ENCODE results near the gene DGKA. TPM values are rescaled to one million over a fixed set of nuclear protein-coding genes. Genes with fewer than 3 reads are reported as not detected.

Gene DGKA
- total and polyA plus RNA-seq, 2 of the 13 experiments (the other 11 are each of a cell fraction or from before 2014, with no cell fraction given), result 2.4 to 5.4 TPM

DNA sequence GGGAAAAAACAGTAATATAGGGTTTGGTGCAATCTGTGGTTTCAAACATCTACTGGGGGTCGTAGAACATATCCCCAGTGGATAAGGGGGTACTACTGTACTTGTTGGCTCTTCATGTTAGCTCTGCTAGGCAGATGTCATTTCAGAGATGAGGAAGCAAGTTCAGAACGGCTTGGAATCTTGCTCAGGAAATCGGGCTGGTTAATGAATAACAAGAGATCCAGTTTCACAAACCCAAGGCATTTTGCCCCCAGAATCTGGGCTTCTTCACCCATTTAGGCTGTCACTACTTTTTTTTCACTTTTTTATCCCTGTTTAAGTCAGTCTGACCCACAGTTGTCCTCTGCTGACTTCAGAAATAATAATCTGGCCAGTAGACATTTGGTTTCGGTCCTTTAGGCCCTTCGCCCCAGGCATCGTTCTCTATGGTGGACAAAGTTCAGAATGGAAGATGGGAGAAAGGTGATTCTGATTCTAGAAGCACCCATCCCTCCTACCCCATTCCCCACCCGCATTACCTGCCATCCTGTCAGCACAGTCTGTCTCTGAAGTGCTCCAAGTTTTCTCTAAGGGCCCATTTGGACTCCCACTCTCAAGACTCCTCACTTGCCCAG lies 70.6 kb downstream of the DGKA start:
- FAIRE-seq, result peak; percentile 98
- peak; percentile 62 for DNase-seq (ENCODE audit: low spot score)
- Histone ChIP-seq H3K27ac (ENCODE audit: extremely low read length, insufficient read depth, low read length) (peak overlapping the region; percentile 53), H3K4me1 (ENCODE audit: insufficient read depth, low read length) (peaks cover 62% of the 10 kb centered on the region), H3K9ac (ENCODE audit: insufficient read depth, low read depth, low read length) (no peak overlapping the region; the same call in 1 of the 2 replicates), H3K79me2 (ENCODE audit: insufficient read depth, low read length) (peaks cover 20% of the 10 kb centered on the region), H3K4me3 (replicated peaks in 1 of 3; ENCODE audit: insufficient read depth in 1 of 3, low read depth in 2 of 3, low read length in 3 of 3) (peak overlapping the region in 1 of 3 experiments; percentile 30; a peak in 1 of 6 replicates), H4K20me1 (ENCODE audit: insufficient read depth, low read length) (no peaks in the 10 kb centered on the region), H3K27me3 (ENCODE audit: control insufficient read depth in 1 of 2, insufficient read depth in 2 of 2, low read length in 2 of 2) (peaks cover 0 to 3% of the 10 kb centered on the region in 2 experiments; a peak in 1 of 5 replicates), H3K4me2 (ENCODE audit: low read depth, low read length) (peak overlapping the region; percentile 65), H3K9me3 (ENCODE audit: low read length) (no peaks in the 10 kb centered on the region), H3K36me3 (replicated peaks in 1 of 2; ENCODE audit: control insufficient read depth in 1 of 2, insufficient read depth in 2 of 2, low read length in 2 of 2) (peaks cover 11 to 21% of the 10 kb centered on the region in 2 experiments; a peak in 4 of 5 replicates), H2AFZ (ENCODE audit: low read length) (no peak overlapping the region)
- intact Hi-C loops (cut with micrococcal nuclease; ENCODE audit: unreplicated experiment), result no loop called here
- BruUV-seq (replicated peaks), result no TSS peak
- ChIA-PET POLR2A (interaction anchor here (0.8 to 1.5 kb wide), 4 partner anchors 8 to 80 kb away, joined by 3 to 7 read pairs (median 4); no protein-coding TSS in a partner anchor), CTCF (ENCODE audit: low intra/inter-chr PET ratio, low total read pairs) (no interaction called here)
- in situ Hi-C loops (cut with HindIII; ENCODE audit: extremely low pct_ligation_motif_present, low pct_unique_long_range_greater_than_20kb), result no loop called here
- ATAC-seq, result no peak
- WGBS (ENCODE audit: low lambda C conversion rate), result 33% methylated on average over 7 of the region's 7 CpGs
- TF ChIP-seq GATA4 (IDR thresholded peaks at IDR 0.05; ENCODE audit: borderline replicate concordance, low read depth) (no peak), SOX6 (IDR thresholded peaks at IDR 0.05) (no peak), SOX6 (CRISPR knock-in tag; IDR thresholded peaks at IDR 0.05) (no peak), RARA (CRISPR knock-in tag; IDR thresholded peaks at IDR 0.05) (0 out of 2 replicates have a peak, but pooled peaks have one; percentile 20), IKZF1 (IDR thresholded peaks at IDR 0.05) (no peak), RXRA (CRISPR knock-in tag; IDR thresholded peaks at IDR 0.05) (no peak), ZNF614 (CRISPR knock-in tag; IDR thresholded peaks at IDR 0.05; ENCODE audit: borderline replicate concordance) (no peak), ZBTB3 (CRISPR knock-in tag; IDR thresholded peaks at IDR 0.05; ENCODE audit: borderline replicate concordance, low read depth) (no peak), ATF7 (IDR thresholded peaks at IDR 0.05) (no peak), ATF7 (CRISPR knock-in tag; IDR thresholded peaks at IDR 0.05) (no peak), ZNF441 (CRISPR knock-in tag; IDR thresholded peaks at IDR 0.05; ENCODE audit: borderline replicate concordance) (no peak)
- TF ChIP-seq, protein P1, sequence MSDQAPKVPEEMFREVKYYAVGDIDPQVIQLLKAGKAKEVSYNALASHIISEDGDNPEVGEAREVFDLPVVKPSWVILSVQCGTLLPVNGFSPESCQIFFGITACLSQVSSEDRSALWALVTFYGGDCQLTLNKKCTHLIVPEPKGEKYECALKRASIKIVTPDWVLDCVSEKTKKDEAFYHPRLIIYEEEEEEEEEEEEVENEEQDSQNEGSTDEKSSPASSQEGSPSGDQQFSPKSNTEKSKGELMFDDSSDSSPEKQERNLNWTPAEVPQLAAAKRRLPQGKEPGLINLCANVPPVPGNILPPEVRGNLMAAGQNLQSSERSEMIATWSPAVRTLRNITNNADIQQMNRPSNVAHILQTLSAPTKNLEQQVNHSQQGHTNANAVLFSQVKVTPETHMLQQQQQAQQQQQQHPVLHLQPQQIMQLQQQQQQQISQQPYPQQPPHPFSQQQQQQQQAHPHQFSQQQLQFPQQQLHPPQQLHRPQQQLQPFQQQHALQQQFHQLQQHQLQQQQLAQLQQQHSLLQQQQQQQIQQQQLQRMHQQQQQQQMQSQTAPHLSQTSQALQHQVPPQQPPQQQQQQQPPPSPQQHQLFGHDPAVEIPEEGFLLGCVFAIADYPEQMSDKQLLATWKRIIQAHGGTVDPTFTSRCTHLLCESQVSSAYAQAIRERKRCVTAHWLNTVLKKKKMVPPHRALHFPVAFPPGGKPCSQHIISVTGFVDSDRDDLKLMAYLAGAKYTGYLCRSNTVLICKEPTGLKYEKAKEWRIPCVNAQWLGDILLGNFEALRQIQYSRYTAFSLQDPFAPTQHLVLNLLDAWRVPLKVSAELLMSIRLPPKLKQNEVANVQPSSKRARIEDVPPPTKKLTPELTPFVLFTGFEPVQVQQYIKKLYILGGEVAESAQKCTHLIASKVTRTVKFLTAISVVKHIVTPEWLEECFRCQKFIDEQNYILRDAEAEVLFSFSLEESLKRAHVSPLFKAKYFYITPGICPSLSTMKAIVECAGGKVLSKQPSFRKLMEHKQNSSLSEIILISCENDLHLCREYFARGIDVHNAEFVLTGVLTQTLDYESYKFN (CRISPR knock-in tag; conservative IDR thresholded peaks at IDR 0.05), result peak; percentile 52
- TF ChIP-seq, protein P2, sequence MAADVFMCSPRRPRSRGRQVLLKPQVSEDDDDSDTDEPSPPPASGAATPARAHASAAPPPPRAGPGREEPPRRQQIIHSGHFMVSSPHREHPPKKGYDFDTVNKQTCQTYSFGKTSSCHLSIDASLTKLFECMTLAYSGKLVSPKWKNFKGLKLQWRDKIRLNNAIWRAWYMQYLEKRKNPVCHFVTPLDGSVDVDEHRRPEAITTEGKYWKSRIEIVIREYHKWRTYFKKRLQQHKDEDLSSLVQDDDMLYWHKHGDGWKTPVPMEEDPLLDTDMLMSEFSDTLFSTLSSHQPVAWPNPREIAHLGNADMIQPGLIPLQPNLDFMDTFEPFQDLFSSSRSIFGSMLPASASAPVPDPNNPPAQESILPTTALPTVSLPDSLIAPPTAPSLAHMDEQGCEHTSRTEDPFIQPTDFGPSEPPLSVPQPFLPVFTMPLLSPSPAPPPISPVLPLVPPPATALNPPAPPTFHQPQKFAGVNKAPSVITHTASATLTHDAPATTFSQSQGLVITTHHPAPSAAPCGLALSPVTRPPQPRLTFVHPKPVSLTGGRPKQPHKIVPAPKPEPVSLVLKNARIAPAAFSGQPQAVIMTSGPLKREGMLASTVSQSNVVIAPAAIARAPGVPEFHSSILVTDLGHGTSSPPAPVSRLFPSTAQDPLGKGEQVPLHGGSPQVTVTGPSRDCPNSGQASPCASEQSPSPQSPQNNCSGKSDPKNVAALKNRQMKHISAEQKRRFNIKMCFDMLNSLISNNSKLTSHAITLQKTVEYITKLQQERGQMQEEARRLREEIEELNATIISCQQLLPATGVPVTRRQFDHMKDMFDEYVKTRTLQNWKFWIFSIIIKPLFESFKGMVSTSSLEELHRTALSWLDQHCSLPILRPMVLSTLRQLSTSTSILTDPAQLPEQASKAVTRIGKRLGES (CRISPR knock-in tag; IDR thresholded peaks at IDR 0.05; ENCODE audit: borderline replicate concordance), result no peak
- TF ChIP-seq, protein P3, sequence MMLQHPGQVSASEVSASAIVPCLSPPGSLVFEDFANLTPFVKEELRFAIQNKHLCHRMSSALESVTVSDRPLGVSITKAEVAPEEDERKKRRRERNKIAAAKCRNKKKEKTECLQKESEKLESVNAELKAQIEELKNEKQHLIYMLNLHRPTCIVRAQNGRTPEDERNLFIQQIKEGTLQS (CRISPR knock-in tag; IDR thresholded peaks at IDR 0.05), result no peak
- TF ChIP-seq, protein P4, sequence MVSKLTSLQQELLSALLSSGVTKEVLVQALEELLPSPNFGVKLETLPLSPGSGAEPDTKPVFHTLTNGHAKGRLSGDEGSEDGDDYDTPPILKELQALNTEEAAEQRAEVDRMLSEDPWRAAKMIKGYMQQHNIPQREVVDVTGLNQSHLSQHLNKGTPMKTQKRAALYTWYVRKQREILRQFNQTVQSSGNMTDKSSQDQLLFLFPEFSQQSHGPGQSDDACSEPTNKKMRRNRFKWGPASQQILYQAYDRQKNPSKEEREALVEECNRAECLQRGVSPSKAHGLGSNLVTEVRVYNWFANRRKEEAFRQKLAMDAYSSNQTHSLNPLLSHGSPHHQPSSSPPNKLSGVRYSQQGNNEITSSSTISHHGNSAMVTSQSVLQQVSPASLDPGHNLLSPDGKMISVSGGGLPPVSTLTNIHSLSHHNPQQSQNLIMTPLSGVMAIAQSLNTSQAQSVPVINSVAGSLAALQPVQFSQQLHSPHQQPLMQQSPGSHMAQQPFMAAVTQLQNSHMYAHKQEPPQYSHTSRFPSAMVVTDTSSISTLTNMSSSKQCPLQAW (CRISPR knock-in tag; IDR thresholded peaks at IDR 0.05), result peak; percentile 72; the same call in 1 of the 2 replicates
